ENCODE results near the gene NAIF1. TPM values are rescaled to one million over a fixed set of nuclear protein-coding genes. Genes with fewer than 3 reads are reported as not detected.

NAIF1 gene
- total RNA-seq, 1 donor from 2014 or later = 48.2 TPM

DNA sequence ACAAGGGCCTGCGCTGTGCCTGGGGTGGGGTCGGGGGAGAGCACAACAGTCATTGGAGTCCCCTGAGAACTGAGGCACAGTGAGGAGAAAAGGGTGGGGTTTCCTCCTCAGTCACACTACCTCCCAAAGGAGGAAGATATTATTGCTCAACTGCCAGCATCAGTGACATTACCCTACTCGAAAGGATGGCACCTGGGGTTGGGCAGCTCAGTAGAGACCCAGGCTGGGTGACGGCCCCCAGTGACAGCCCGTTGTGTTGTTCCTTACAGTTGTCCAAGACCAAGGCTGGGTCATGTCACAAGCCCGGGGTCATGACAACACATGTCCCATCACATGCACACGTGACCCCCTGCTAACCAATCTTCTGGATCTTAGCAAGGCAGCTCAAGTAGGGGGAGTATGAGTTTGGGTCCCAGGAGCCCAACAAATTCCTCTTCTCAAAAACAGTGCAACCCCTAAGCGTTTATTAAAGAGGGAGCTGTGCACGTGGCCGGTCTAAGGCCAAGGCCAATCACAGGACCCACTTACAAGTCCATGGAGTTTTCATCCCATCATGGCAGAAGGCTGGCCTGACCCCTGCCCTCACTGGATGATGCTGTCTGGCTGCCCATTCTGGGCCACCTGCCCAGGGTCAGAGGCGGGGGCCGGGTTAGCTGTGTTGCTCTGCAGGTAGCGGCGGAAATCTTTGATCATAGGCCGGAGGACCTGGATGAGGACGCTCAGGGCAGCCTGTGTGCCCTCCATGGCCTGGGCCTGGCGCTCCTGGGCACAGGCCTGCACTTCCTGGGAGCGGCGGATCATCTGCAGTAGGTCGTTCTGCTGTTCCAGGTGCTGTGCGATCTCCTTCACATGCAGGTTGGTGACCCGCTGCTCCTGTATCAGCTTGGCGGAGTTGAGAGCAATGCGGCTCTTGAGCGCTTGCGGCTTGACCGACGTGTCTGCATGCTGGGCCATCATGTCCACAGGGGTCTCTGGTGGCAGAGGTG, 4.0 kb downstream of the NAIF1 start:
- Histone ChIP-seq H3K27ac (no peak overlapping the region), H3K9me3 (no peaks in the 10 kb centered on the region)
- intact Hi-C loops (cut with DNase I) = no loop called here

DNA sequence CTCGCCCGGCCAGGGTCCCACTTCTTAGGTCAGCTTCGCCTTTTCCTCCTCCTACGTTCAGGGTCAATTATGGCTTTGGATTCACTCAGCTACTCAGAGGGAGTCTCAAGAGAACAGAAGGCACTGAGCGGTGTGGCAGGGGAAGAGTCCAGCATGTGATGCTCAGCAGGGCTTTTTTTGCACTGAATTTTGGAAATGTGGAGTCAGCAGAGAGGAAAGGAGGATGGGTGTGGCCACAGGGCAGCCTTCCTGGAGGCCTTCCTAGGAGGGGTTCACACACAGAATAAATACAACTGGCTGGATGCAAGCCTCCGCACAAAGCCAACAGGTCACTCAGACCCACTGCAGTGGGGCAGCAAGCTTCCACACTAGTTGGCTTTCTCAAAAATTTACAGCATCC, 4.8 kb downstream of the NAIF1 start:
- Histone ChIP-seq H3K36me3 (peaks cover 23 to 27% of the 10 kb centered on the region in 2 donors), H3K9me3 (no peaks in the 10 kb centered on the region), H3K4me1 (peaks cover 11 to 16% of the 10 kb centered on the region in 2 donors), H3K27me3 (no peaks in the 10 kb centered on the region), H3K27ac (no peak overlapping the region), H3K4me3 (no peak overlapping the region)
- no peak for TF ChIP-seq CTCF (IDR thresholded peaks at IDR 0.05)
- intact Hi-C loops (cut with DNase I) = no loop called here
- DNase-seq (ENCODE audit: low spot score in 2 of 2) = no peak

More for the DNA sequence above, 4.0 kb downstream of the NAIF1 start:
- Histone ChIP-seq H3K36me3 (peaks cover 23 to 27% of the 10 kb centered on the region in 2 donors), H3K4me1 (peaks cover 11 to 16% of the 10 kb centered on the region in 2 donors), H3K27me3 (no peaks in the 10 kb centered on the region), H3K4me3 (no peak overlapping the region)
- no peak for TF ChIP-seq CTCF (IDR thresholded peaks at IDR 0.05)
- no peak for DNase-seq (ENCODE audit: low spot score in 2 of 2)

- H3K27ac ChIP-seq = no peak overlapping the region
These were observed 5.7 kb downstream of the NAIF1 start for GRCh38 chr9:128061275-128061960.

DNA sequence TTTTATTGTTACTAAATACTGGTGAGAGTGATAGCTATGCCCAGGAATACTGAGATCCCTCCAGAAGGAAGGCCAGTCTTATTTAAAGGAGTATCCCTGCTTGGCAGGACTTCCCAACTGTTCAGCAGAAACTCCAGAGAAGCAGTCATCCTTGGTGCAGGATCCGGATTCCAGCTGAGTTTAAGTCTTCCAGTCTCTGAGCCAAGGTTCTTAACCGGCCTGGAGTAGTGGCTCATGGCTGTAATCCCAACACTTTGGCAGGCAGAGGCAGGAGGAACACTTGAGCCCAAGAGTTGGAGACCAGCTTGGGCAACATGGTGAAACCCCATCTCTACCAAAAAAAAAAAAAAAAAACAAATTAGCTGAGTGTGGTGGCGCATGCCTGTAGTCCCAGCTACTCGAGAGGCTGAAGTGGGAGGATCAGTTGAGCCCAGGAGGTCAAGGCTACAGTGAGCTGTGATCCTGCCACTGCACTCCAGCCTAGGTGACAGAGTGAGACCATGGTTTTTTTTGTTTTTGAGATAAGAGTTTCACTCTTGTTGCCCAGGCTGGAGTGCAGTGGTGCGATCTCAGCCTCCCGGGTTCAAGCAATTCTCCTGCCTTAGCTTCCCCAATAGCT, 7.6 kb downstream of the NAIF1 start:
- no peak for TF ChIP-seq CTCF (IDR thresholded peaks at IDR 0.05)
- no peak overlapping the region for H3K4me3 ChIP-seq
- H3K36me3 ChIP-seq = peaks cover 23 to 27% of the 10 kb centered on the region in 2 donors
- H3K9me3 ChIP-seq = no peaks in the 10 kb centered on the region
- no peak for DNase-seq (ENCODE audit: low spot score in 2 of 2)
- H3K27ac ChIP-seq = no peak overlapping the region
- no peaks in the 10 kb centered on the region for H3K27me3 ChIP-seq
- intact Hi-C loops (cut with DNase I) = no loop called here
- H3K4me1 ChIP-seq = peaks cover 0 to 5% of the 10 kb centered on the region in 2 donors

More at GRCh38 chr9:128061275-128061960, 5.7 kb downstream of the NAIF1 start:
- H3K4me1 ChIP-seq = peaks cover 7 to 13% of the 10 kb centered on the region in 2 donors
- no peak overlapping the region for H3K4me3 ChIP-seq
- no peak for DNase-seq (ENCODE audit: low spot score in 2 of 2)
- no peaks in the 10 kb centered on the region for H3K27me3 ChIP-seq
- intact Hi-C loops (cut with DNase I) = no loop called here
- no peaks in the 10 kb centered on the region for H3K9me3 ChIP-seq
- peaks cover 23 to 27% of the 10 kb centered on the region in 2 donors for H3K36me3 ChIP-seq
- no peak for TF ChIP-seq CTCF (IDR thresholded peaks at IDR 0.05)

DNA sequence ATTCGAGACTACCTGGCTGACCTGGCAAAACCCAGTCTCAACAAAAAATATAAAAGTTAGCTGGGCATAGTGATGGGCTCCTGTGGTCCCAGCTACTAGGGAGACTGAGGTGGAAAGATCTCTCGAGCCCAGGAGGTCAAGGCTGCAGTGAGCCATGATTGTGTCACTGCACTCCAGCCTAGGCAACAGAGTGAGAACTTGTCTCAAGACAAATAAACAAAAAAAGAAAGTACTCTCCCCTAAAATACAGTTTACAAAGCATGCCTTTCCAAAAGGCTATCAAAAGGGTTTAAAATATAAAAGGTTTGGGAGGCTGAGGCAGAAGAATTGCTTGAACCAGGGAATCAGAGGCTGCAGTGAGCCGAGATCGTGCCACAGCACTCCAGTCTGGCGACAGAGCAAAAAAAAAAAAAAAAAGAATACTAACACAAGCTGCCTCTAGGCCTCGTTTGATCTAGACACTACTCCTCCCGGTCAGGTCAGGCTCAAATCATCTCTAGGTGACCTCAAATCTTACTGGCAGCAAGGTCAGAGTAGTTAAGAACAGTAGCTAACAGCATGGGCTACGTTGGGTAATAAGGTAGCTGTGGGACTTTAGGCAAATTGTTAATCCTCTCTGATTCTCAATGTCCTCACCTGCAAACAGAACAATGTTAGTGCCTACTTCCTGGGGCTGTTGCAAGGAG, 9.3 kb downstream of the NAIF1 start:
- intact Hi-C loops (cut with DNase I) = no loop called here
- Histone ChIP-seq H3K27me3 (no peaks in the 10 kb centered on the region), H3K27ac (no peak overlapping the region), H3K4me1 (peaks cover 0 to 5% of the 10 kb centered on the region in 2 donors), H3K36me3 (peaks cover 15 to 17% of the 10 kb centered on the region in 2 donors), H3K9me3 (no peaks in the 10 kb centered on the region), H3K4me3 (no peak overlapping the region)
- DNase-seq (ENCODE audit: low spot score in 2 of 2) = no peak
- no peak for TF ChIP-seq CTCF (IDR thresholded peaks at IDR 0.05)
